PC-9 (cell line): ENCODE data around the gene C1D.

Source experiments
- EZH2 ChIP-seq: fragments of 200-600 bp; sonication (generic); IDR thresholded peaks from 2 replicates; pipeline ENCODE4 v1.8.0; 2017; ENCODE audit warnings: antibody characterized with exemption, low read depth
- TF ChIP-seq, protein P1 (sequence below): fragments of 200-600 bp; sonication (generic); conservative IDR thresholded peaks from 2 replicates; pipeline ENCODE4 v1.6.1; 2017; ENCODE audit warnings: mixed run types, antibody characterized with exemption, mild to moderate bottlenecking, moderate library complexity

DNA sequence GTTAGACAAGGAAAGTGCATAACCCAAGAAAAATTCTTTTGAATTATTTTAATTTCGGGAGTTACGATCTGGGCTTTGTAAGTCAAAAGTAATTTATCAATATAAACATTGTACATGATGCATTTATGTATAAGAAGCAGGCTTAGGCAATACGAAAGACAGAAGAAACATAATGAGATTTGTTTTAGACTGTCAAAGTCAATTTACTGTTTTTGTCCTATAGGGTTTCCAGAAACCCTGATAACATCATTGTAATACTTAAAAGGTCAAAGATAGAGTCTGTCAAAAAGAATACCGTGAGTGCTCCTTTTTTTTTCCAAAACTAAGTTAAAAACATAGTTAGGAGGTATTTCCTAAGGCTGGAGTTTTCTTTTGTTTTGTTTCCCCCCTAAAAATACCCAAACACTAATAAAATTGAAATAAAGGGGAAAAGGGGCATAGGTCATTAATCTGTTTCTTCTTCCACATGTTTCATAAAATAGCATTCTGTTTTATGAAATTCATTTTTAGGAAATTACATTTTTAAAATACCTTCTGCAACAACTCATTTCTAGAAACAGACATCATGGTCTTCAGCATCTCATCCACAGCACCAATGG is 16.1 kb downstream of the C1D start:
- TF ChIP-seq EZH2 = no peak
- TF ChIP-seq, protein P1, sequence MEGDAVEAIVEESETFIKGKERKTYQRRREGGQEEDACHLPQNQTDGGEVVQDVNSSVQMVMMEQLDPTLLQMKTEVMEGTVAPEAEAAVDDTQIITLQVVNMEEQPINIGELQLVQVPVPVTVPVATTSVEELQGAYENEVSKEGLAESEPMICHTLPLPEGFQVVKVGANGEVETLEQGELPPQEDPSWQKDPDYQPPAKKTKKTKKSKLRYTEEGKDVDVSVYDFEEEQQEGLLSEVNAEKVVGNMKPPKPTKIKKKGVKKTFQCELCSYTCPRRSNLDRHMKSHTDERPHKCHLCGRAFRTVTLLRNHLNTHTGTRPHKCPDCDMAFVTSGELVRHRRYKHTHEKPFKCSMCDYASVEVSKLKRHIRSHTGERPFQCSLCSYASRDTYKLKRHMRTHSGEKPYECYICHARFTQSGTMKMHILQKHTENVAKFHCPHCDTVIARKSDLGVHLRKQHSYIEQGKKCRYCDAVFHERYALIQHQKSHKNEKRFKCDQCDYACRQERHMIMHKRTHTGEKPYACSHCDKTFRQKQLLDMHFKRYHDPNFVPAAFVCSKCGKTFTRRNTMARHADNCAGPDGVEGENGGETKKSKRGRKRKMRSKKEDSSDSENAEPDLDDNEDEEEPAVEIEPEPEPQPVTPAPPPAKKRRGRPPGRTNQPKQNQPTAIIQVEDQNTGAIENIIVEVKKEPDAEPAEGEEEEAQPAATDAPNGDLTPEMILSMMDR = no peak
